ENCODE results near the gene TMC7. TPM values are rescaled to one million over a fixed set of nuclear protein-coding genes. Genes with fewer than 3 reads are reported as not detected.

Gene TMC7
- total and polyA plus RNA-seq, 2 of the 13 experiments (the other 11 are each of a cell fraction or from before 2014, with no cell fraction given): 1.2 to 5.1 TPM

GRCh38 chr16:19067349-19068236 is 83.9 kb downstream of the TMC7 start, which contains the start of gene COQ7 (continued):
- TF ChIP-seq ZNF362 (CRISPR knock-in tag; IDR thresholded peaks at IDR 0.05; ENCODE audit: borderline replicate concordance) (peak; percentile 98), SMARCE1 (IDR thresholded peaks at IDR 0.05; ENCODE audit: borderline replicate concordance) (no peak), EHMT2 (IDR thresholded peaks at IDR 0.05; ENCODE audit: borderline replicate concordance, low read depth, low read length) (no peak), ETV6 (CRISPR knock-in tag; conservative IDR thresholded peaks at IDR 0.05) (peak; percentile 76; the same call in 1 of the 2 replicates), MTF1 (CRISPR knock-in tag; IDR thresholded peaks at IDR 0.05) (no peak), ZNF839 (CRISPR knock-in tag; IDR thresholded peaks at IDR 0.05; ENCODE audit: borderline replicate concordance) (peak; percentile 89), ZNF460 (CRISPR knock-in tag; IDR thresholded peaks at IDR 0.05; ENCODE audit: borderline replicate concordance) (no peak; the same call in 1 of the 2 replicates), KLF15 (CRISPR knock-in tag; IDR thresholded peaks at IDR 0.05; ENCODE audit: borderline replicate concordance) (0 out of 2 replicates have a peak, but pooled peaks have one; percentile 32), GTF2F1 (IDR thresholded peaks at IDR 0.05; ENCODE audit: low read length) (peak; percentile 26; the same call in 1 of the 2 replicates), PBX3 (CRISPR knock-in tag; IDR thresholded peaks at IDR 0.05; ENCODE audit: borderline replicate concordance) (peak; percentile 99), ZEB1 (IDR thresholded peaks at IDR 0.05; ENCODE audit: insufficient replicate concordance, low read depth) (no peak), ZFX (CRISPR knock-in tag; IDR thresholded peaks at IDR 0.05; ENCODE audit: low read depth) (peak; percentile 97), ZNF569 (CRISPR knock-in tag; IDR thresholded peaks at IDR 0.05; ENCODE audit: borderline replicate concordance) (no peak), ZNF781 (CRISPR knock-in tag; IDR thresholded peaks at IDR 0.05; ENCODE audit: borderline replicate concordance, not compliant biosample characterization) (peak; percentile 15), ZBTB43 (CRISPR knock-in tag; conservative IDR thresholded peaks at IDR 0.05) (no peak; the same call in 1 of the 2 replicates), RXRB (CRISPR knock-in tag; IDR thresholded peaks at IDR 0.05; ENCODE audit: borderline replicate concordance) (peak; percentile 51), ARID2 (CRISPR knock-in tag; IDR thresholded peaks at IDR 0.05; ENCODE audit: borderline replicate concordance) (peak; percentile 92), DNMT1 (CRISPR knock-in tag; IDR thresholded peaks at IDR 0.05) (peak; percentile 99; the same call in 1 of the 2 replicates), ZNF501 (CRISPR knock-in tag; IDR thresholded peaks at IDR 0.05) (peak; percentile 97), ZNF879 (CRISPR knock-in tag; IDR thresholded peaks at IDR 0.05) (0 out of 2 replicates have a peak, but pooled peaks have one; percentile 4)
- TF ChIP-seq, protein P1, sequence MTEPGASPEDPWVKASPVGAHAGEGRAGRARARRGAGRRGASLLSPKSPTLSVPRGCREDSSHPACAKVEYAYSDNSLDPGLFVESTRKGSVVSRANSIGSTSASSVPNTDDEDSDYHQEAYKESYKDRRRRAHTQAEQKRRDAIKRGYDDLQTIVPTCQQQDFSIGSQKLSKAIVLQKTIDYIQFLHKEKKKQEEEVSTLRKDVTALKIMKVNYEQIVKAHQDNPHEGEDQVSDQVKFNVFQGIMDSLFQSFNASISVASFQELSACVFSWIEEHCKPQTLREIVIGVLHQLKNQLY (CRISPR knock-in tag; IDR thresholded peaks at IDR 0.05): peak; percentile 38
- TF ChIP-seq, protein P2, sequence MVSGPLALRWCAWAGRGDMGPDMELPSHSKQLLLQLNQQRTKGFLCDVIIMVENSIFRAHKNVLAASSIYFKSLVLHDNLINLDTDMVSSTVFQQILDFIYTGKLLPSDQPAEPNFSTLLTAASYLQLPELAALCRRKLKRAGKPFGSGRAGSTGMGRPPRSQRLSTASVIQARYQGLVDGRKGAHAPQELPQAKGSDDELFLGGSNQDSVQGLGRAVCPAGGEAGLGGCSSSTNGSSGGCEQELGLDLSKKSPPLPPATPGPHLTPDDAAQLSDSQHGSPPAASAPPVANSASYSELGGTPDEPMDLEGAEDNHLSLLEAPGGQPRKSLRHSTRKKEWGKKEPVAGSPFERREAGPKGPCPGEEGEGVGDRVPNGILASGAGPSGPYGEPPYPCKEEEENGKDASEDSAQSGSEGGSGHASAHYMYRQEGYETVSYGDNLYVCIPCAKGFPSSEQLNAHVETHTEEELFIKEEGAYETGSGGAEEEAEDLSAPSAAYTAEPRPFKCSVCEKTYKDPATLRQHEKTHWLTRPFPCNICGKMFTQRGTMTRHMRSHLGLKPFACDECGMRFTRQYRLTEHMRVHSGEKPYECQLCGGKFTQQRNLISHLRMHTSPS (CRISPR knock-in tag; IDR thresholded peaks at IDR 0.05; ENCODE audit: low read depth): peak; percentile 81
